GM19099 (cell line): Measurements from ENCODE around the gene S100A8.

ENCODE experiments used
- POLR2A ChIP-seq: IDR thresholded peaks from 3 replicates; pipeline ENCODE4 v1.6.1; 2011; ENCODE audit warnings: low read depth; ENCODE audit not compliant: insufficient read length; ENCODE audit errors: extremely low read depth

Gene S100A8

GRCh38 chr1:153397051-153397923, 6.4 kb upstream of the S100A8 start:
- no peak for TF ChIP-seq POLR2A

- TF ChIP-seq POLR2A = no peak
These were observed 5.6 kb upstream of the S100A8 start for GRCh38 chr1:153396461-153396860.

- TF ChIP-seq POLR2A = no peak
These were observed 4.9 kb upstream of the S100A8 start for GRCh38 chr1:153395776-153396175.

GRCh38 chr1:153395136-153395685, 4.3 kb upstream of the S100A8 start:
- no peak for TF ChIP-seq POLR2A

- TF ChIP-seq POLR2A = no peak
These were observed 3.5 kb upstream of the S100A8 start for GRCh38 chr1:153394391-153394790.

GRCh38 chr1:153393926-153394325, 3.1 kb upstream of the S100A8 start:
- TF ChIP-seq POLR2A = no peak

- TF ChIP-seq POLR2A = no peak
These were observed 1.9 kb upstream of the S100A8 start for GRCh38 chr1:153392822-153393221.

GRCh38 chr1:153392258-153392657, 1.4 kb upstream of the S100A8 start:
- no peak for TF ChIP-seq POLR2A

- TF ChIP-seq POLR2A = no peak
These were observed 647 bp downstream of the S100A8 start for GRCh38 chr1:153389973-153390879.

- TF ChIP-seq POLR2A = no peak
These were observed 1.5 kb downstream of the S100A8 start for GRCh38 chr1:153389401-153389800.

GRCh38 chr1:153387785-153388184, 3.1 kb downstream of the S100A8 start:
- no peak for TF ChIP-seq POLR2A

GRCh38 chr1:153387001-153387400, 3.9 kb downstream of the S100A8 start:
- no peak for TF ChIP-seq POLR2A

- no peak for TF ChIP-seq POLR2A
These were observed 4.4 kb downstream of the S100A8 start for GRCh38 chr1:153386500-153386901.

GRCh38 chr1:153384958-153385580, 5.8 kb downstream of the S100A8 start:
- TF ChIP-seq POLR2A = no peak

- no peak for TF ChIP-seq POLR2A
These were observed 10.2 kb downstream of the S100A8 start for GRCh38 chr1:153380711-153381110.
